Colonic mucosa (tissue), 4 donors: ENCODE measurements around the gene PCA3. TPM values are rescaled to one million over a fixed set of nuclear protein-coding genes. Genes with fewer than 3 reads are reported as not detected.

Source experiments
- DNase-seq: peaks from one replicate; pipeline ENCODE4 v3.0.0-alpha.2; 2020
- H3K27ac ChIP-seq: fragments of 200-600 bp; one replicate; pipeline ENCODE4 v1.8.0; 2021
- H3K27me3 ChIP-seq: fragments of 200-600 bp; one replicate; pipeline ENCODE4 v1.8.0; 2021
- H3K36me3 ChIP-seq: fragments of 200-600 bp; one replicate; pipeline ENCODE4 v1.8.0; 2021
- H3K4me1 ChIP-seq: fragments of 200-600 bp; one replicate; pipeline ENCODE4 v1.8.0; 2021; ENCODE audit warnings: mild to moderate bottlenecking
- H3K4me3 ChIP-seq: fragments of 200-600 bp; one replicate; pipeline ENCODE4 v1.8.0; 2021
- H3K9ac ChIP-seq, 2 donors: one replicate each; pipeline ENCODE4 v1.7.0; 2013; ENCODE audit warnings: control low read depth in 2 of 2, low read depth in 2 of 2, low read length in 2 of 2
- H3K9me3 ChIP-seq: fragments of 200-600 bp; one replicate; pipeline ENCODE4 v1.8.0; 2021
- intact Hi-C: fragments of 100-400 bp; cut with DNase I; formaldehyde crosslinking; loops from one replicate; pipeline ENCODE4 v1.14.1; 2022
- total RNA-seq, 2 donors: library from RNA; stranded (reverse); fragmentation: NEBNext Ultra II Directional in 1 of 2; extraction: Animal tissue kit (Norgen Biotek cat#: 25700) in 1 of 2; gene quantifications; one replicate each; pipeline ENCODE4 v1.2.1, GENCODE V29; 2021
- TF ChIP-seq, protein P1 (sequence below): fragments of 200-600 bp; IDR thresholded peaks from one replicate; pipeline ENCODE4 v1.8.0; 2022; ENCODE audit warnings: antibody characterized with exemption, mild to moderate bottlenecking
- donor health status: healthy.
- donor health status: DM: no; HTN: no; CAD: no.
- donor health status: DM: no; HTN: no; CAD: no.

The PCA3 gene
- total RNA-seq, 2 donors from 2014 or later: not detected

DNA sequence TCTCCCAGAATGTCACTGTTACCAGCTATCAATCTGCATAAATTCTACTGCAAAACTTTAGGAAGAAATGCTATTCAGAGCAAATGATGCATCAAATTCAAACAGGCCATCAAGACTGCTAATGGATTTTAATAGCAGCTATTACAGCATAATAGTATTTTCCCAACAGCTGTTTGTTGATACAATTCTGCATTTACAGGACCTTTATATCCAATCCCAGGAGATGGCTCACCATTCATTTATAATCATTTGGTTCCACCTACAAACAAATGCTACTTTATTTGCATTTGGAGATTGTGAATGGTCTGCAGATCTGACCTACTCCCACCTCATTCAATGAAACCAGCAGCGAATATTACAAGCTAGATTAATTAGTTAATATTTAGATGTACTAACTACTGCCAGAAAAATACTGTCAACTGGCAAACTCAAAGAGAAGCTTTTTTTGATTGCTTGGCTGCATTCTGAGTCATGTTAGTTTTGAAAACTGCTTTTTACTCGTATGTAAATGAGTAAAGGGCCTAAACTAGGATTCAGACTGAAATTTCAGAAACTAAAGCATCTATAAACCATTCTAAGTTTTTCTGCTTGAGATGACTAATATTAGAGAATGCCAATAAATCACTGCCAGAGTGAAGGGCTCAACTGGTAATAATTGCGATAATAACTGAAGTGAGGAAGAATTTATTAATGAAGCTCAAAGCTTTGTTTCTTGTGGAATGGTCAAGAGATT is 7.1 kb upstream of the PCA3 start:
- Histone ChIP-seq H3K9ac (no peak overlapping the region), H3K27me3 (no peaks in the 10 kb centered on the region), H3K4me3 (no peak overlapping the region), H3K9me3 (no peaks in the 10 kb centered on the region), H3K27ac (no peak overlapping the region), H3K36me3 (no peaks in the 10 kb centered on the region), H3K4me1 (no peaks in the 10 kb centered on the region)
- DNase-seq: no peak
- intact Hi-C loops: loop anchor here (5.0 kb wide), 1 partner anchor 230 kb away; no protein-coding TSS in a partner anchor
- TF ChIP-seq, protein P1, sequence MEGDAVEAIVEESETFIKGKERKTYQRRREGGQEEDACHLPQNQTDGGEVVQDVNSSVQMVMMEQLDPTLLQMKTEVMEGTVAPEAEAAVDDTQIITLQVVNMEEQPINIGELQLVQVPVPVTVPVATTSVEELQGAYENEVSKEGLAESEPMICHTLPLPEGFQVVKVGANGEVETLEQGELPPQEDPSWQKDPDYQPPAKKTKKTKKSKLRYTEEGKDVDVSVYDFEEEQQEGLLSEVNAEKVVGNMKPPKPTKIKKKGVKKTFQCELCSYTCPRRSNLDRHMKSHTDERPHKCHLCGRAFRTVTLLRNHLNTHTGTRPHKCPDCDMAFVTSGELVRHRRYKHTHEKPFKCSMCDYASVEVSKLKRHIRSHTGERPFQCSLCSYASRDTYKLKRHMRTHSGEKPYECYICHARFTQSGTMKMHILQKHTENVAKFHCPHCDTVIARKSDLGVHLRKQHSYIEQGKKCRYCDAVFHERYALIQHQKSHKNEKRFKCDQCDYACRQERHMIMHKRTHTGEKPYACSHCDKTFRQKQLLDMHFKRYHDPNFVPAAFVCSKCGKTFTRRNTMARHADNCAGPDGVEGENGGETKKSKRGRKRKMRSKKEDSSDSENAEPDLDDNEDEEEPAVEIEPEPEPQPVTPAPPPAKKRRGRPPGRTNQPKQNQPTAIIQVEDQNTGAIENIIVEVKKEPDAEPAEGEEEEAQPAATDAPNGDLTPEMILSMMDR: no peak

DNA sequence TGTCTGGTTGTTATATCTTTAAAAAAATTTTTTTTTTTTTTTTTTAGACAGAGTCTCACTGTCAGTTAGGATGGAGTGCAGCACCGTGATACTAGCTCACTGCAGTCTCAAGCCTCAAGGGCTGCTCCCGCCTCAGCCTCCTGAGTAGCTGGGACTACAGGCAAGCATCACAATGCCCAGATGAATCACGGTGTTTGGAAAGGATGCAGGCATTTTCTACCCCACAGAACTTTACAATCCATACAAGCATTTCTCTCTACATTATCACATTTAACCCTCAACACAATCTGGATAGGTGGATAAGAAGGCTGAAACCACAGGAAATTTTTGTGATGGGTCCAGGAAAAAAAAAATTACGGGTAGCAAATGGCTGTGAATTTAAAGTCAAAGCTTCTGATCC is 5.8 kb upstream of the PCA3 start:
- no peak overlapping the region for H3K27ac ChIP-seq
- H3K4me1 ChIP-seq: no peaks in the 10 kb centered on the region
- no peak overlapping the region for H3K4me3 ChIP-seq
- H3K9me3 ChIP-seq: no peaks in the 10 kb centered on the region
- no peak for DNase-seq
- H3K36me3 ChIP-seq: no peaks in the 10 kb centered on the region
- TF ChIP-seq, protein P1: no peak
- intact Hi-C loops: loop anchor here (5.0 kb wide), 1 partner anchor 229 kb away; no protein-coding TSS in a partner anchor
- no peaks in the 10 kb centered on the region for H3K27me3 ChIP-seq
- no peak overlapping the region for H3K9ac ChIP-seq

DNA sequence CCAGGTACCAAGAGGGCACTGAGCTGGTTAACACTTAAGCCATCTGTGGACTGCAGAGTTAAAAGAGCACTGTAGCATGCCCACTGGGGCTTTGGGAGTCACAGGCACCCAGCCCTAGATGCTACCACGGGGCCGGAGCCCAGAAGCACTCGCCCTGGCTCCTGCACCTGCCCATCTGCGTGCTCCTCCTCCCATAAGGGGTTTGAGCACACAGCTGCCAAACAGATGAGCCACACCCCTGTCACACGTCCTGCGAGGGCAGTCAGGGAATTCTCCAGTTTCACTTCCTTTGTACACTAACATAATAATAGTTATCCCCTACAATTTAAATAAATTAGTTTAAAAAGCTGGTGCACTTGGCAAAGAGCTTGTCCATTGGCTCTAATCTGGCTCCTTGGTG is 4.5 kb upstream of the PCA3 start:
- intact Hi-C loops: loop anchor here (5.0 kb wide), 1 partner anchor 228 kb away; no protein-coding TSS in a partner anchor
- Histone ChIP-seq H3K9ac (no peak overlapping the region), H3K27ac (no peak overlapping the region), H3K4me1 (no peaks in the 10 kb centered on the region), H3K36me3 (no peaks in the 10 kb centered on the region), H3K9me3 (no peaks in the 10 kb centered on the region), H3K4me3 (no peak overlapping the region), H3K27me3 (no peaks in the 10 kb centered on the region)
- peak; percentile 39 for DNase-seq
- TF ChIP-seq, protein P1: no peak

DNA sequence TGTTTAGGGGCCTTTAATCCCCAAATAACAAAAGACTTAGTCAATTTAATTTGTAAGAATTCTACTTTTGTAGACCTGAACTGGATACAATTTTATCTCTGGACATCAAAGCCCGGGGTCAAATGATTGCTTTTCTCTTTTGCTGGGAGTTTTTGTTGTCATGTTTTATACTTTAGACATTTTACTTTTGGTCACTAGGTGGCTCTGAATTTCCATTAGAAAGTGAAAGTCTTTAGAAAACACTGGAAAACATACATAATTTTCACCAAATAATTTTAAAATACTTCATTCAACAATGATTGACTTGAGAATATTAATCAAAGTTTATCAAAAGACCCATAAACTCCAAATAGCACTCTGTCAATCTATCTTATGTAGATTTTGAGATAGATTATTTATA is 2.8 kb upstream of the PCA3 start:
- Histone ChIP-seq H3K27me3 (no peaks in the 10 kb centered on the region), H3K9ac (no peak overlapping the region), H3K9me3 (no peaks in the 10 kb centered on the region), H3K27ac (no peak overlapping the region), H3K4me3 (no peak overlapping the region), H3K4me1 (no peaks in the 10 kb centered on the region), H3K36me3 (no peaks in the 10 kb centered on the region)
- TF ChIP-seq, protein P1: no peak
- no peak for DNase-seq
- intact Hi-C loops: no loop called here

DNA sequence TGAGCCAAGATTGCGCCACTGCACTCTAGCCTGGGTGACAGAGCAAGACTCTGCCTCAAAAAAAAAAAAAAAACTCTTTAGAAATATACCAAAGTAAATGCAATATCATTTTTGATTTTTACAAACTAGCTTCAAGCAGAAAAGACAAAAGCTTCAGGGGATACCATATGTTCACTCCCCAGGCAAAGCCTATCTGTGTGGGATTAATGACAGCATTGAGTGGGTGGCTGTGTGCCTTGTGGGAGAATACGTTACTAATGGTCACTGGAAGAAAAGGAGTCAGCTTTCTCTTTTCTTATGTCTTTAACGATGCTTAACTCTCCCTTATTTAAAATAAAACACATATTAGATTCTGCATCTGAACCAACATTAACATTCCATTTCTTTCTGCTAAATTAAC is 1.9 kb downstream of the PCA3 start:
- TF ChIP-seq, protein P1: no peak
- no peak overlapping the region for H3K9ac ChIP-seq
- no peak for DNase-seq
- no peak overlapping the region for H3K4me3 ChIP-seq
- H3K27ac ChIP-seq: no peak overlapping the region
- no peaks in the 10 kb centered on the region for H3K9me3 ChIP-seq
- H3K36me3 ChIP-seq: no peaks in the 10 kb centered on the region
- intact Hi-C loops: no loop called here
- H3K27me3 ChIP-seq: no peaks in the 10 kb centered on the region
- H3K4me1 ChIP-seq: no peaks in the 10 kb centered on the region
